GM18909 (cell line): ENCODE data around the gene KAZN.

Source experiments
- ATAC-seq: cut with Tn5 transposase; IDR thresholded peaks from one replicate; pipeline ENCODE4 v1.9.1; 2021; ENCODE audit warnings: mild to moderate bottlenecking; ENCODE audit not compliant: unreplicated experiment, poor library complexity

KAZN gene

DNA sequence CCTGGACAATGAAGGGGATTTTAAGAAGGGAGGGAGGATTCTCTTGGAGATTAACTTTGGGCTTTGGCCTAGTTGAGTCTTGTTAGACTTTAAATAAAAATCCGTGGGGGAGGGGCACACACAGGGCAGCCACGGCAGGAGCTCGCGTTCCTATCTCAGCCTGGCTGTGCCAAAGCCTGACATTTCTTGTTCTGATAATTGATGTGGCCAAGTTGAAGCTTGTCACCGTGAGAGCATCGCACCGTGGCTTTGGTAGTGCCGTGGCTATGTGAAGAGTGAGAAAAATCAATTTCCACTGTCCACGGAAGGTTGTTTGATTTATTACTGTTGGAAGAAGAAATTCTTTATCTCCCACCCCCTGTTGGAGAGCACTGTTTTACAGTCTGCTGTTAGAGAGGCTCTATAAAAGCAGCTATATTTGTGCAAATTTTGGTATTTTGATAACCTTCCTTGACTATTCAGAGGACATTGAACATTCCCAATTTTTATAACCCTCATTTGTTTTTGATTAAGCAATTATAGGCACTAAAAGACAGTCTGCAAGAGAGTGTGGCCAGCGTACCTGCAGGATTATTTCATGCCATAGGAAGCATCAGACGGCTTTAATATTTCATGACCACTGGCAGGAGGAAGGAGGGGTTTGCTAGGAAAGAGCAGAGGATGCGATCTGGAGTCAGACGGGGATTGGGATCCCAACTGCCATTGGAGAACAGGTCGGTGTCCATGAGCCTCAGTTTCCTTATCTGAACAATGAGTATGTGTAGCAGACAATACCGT lies 160.7 kb downstream of the KAZN start:
- ATAC-seq, result no peak

GRCh38 chr1:14759843-14760242 lies 161.4 kb downstream of the KAZN start:
- ATAC-seq, result no peak

- no peak for ATAC-seq
Measured at GRCh38 chr1:14760780-14761179, 162.3 kb downstream of the KAZN start.

GRCh38 chr1:14761291-14762153 lies 163.0 kb downstream of the KAZN start:
- no peak for ATAC-seq

GRCh38 chr1:14763977-14764376 lies 165.5 kb downstream of the KAZN start:
- ATAC-seq, result no peak

- ATAC-seq, result no peak
Measured at GRCh38 chr1:14765773-14766172, 167.3 kb downstream of the KAZN start.

GRCh38 chr1:14767075-14767474 lies 168.6 kb downstream of the KAZN start:
- ATAC-seq, result no peak

DNA sequence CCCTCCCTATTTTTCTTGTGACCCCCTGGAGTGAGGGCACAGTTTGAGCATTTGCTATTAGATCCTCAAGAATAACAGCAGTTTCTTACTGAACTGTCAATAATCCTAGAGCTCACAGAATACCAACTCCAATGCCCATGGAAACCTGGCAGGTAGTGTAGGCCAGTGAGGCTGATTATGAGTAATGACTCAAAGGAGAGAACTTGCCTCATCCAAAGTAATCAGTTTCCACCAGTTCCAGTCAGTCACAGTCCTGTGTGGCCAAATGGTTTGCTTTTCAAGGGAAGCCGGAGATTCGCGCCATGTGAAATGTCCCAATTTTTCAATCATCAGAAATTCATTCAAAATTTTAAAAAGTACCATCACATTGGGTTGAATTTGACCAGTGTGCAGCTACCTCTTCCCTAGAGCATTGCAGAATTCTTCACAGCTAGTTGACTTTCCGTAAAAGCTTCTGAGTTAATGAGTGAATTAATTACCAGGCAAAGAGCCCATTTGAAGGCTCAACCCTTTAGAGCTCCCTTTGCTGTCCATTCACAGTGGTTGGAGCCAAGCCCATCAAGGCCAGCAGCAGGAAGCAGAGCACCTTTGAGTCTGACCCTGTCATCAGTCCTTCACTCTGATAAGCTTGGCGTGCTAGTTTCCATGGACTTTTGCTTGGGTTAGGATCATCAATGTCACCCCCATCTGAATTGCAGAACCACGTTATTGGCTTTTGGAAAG lies 170.3 kb downstream of the KAZN start:
- no peak for ATAC-seq

GRCh38 chr1:14769486-14770274 lies 171.2 kb downstream of the KAZN start:
- no peak for ATAC-seq

DNA sequence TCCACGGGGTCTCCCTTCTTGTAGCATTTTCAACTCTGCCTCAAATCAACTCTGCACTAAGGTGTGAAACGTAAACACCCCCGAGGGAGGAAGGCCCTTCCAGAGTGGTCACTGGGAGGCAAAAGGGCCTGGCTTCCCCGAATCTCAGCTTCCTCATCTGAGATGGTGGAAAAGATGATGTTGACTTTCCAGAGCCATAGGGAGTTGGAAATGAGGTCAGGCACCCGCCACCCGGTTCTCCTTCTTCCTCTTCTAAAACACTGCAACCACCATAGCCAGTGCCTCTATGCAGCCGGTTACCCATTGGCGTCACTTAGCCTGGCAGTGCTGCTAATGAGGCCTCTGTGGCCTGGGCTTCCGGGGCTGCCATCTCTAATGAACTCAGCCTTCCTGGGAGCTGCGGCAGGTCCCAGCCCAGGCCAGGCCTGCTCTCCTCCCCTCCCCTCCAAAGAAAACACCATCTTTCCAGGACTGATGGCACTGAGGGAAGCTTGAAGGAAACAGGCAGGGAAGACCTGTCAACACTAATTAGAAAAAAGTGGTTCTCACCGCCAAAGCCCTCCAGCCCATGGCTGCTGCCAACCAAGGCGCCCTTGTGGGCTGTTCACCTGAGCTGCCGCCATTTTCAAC lies 175.0 kb downstream of the KAZN start:
- no peak for ATAC-seq

- ATAC-seq, result no peak
Measured at GRCh38 chr1:14774225-14774624, 175.7 kb downstream of the KAZN start.

DNA sequence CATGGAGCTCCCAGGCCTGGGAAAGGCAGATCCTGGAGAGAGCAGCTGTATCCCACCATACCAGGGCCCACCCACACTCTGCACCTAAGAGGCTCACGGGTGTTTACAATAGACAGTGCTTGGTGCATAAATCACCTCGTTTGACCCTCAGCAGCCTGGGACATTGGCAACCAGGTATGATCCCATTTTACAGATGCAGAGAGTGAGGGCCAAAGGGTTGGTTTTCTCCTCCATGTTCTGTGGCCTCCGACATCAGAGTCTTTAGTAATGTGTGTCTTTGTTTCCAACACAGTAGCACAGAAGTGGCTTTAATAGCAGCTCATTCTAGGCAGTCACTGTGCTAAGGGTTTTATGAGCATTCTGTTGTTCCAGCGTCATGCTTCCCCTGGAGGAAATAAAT lies 176.5 kb downstream of the KAZN start:
- no peak for ATAC-seq

DNA sequence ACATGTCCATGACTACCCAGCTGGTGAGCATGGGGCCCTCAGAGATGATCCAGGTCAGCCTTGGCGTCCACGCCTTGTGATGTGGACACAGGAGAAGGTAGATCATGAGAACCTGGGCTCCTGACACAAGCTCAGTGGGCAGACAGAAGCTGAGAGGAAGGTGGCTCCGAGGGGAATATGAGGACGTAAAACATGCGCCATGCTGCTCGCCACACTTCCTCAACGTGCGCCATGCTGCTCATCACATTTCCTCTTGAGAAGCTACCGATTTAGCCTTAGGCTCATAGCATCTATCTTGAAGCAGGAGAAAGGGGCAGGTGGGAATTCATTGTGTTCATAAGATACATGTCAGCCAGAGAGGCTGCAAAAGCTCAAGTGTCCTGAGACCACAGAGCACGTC lies 176.9 kb downstream of the KAZN start:
- ATAC-seq, result no peak

DNA sequence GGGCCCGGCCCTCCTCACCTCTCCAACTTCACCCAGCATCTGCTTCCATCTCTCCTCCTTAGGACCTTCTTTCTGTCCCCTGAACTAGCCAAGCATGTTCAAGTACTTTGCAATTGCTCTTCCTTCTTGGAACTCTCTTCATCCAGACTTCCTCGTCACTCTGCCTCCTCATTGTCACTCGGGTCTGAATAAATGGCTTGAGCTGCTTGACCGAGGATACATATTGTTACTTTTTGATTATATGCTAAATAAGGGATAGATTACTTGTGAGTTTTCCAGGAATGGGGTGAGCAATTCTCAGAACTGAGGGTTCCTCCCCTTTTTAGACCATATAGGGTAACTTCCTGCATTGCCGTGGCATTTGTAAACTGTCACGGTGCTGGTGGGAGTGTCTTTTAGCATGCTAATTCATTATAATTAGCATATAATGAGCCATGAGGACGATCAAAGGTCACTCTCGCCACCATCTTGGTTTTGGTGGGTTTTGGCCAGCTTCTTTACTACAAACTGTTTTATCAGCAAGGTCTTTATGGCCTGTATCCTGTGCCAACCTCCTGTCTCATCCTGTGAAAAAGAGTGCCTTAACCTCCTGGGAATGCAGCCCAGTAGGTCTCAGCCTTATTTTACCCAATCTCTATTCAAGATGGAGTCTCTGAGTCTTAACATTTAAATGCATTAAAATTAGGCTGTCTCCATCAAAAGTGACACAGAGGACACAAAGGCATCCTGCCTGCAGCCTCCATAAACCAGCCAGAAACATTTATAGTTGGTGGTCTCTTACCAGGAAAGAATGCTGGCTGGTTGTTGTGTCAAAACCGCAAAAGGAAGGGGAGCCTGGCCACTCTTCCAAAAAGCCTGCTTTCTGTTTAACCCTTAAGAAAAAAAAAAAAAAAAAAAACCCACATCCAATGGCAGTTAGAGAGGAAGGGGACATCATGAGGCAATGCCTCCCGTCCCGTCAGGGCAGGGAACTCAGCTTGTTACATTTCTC lies 179.3 kb downstream of the KAZN start:
- ATAC-seq, result no peak

GRCh38 chr1:14778541-14778897 lies 180.0 kb downstream of the KAZN start:
- ATAC-seq, result no peak

DNA sequence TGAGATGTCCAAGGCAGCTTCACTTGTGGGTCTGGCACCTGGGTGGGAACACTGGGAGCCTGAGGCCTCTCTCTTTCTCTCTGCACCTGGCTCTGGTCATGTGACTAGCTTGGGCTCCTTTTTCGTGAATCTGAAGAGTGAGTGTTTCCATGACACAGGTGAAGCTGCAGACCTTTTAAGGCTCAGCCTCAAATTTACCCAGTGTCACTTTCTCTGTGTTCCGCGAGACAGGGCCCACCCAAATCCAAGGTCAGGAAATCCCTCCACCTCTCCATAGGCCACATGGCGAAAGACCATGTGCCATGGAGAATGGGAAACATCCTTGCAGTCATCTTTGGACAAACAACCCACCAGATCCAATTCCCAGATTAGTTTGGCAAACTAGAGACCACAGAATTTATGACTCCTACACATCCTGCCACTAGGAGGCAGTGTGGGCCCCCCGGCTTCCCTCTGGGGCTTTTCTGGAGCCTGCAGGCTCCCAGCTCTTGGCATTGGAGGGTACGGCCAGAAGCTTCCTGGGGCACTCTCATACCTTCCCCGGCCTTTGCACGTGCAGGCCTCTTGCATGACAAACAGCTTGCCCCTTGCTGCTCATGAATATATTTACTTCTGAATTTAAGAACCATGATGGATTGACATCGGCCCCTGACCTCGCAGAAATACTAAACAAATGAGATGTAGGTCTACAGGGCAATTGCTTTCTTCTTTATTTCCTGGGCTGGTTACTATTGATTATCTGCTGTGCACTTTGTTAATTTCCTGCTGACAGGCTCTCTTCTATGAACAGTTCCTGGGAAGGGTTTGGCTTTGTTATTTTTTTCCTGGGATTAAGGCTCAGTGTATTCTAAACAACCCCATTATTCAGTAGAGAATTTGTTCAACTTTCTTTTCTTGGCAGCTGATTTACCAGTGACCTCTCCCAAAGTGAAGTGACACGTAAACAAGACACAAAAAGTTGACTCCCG lies 180.7 kb downstream of the KAZN start:
- no peak for ATAC-seq

DNA sequence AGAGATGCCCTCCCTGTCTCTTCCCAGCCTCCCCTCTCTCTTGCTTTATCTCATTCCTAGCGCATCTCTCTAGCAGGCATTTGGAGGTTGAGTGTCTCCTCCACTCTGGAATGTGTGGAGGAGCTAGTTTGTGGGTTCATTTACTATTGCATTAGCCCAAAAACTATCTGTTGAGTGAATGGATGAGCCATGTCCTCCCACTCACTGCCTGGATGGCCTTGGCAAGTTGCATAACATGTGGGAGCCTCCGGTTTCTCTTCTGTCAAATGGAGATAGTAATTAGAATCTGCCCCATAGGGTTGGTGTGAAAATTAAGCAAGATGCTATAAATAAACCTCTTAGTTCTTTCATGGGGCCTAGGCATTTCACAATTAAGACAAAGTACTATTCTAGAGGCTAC lies 181.8 kb downstream of the KAZN start:
- ATAC-seq, result no peak

- no peak for ATAC-seq
Measured at GRCh38 chr1:14781811-14782210, 183.3 kb downstream of the KAZN start.
